Chondrocyte (in vitro differentiated cells): Measurements from ENCODE around the gene PRKAG2. TPM values are rescaled to one million over a fixed set of nuclear protein-coding genes. Genes with fewer than 3 reads are reported as not detected.

Experiments used
- DNase-seq: peaks from one replicate; pipeline ENCODE4 v3.0.0; 2021; ENCODE audit warnings: mixed read lengths, low spot score
- H3K27ac Mint-ChIP-seq: one replicate; pipeline ENCODE4 v1.8.0; 2021; ENCODE audit warnings: mild to moderate bottlenecking, moderate library complexity, mixed read lengths; ENCODE audit not compliant: unreplicated experiment
- H3K27me3 Mint-ChIP-seq: 2 replicates; pipeline ENCODE4 v1.8.0; 2021; ENCODE audit warnings: low read depth, mixed read lengths
- H3K36me3 Mint-ChIP-seq: 2 replicates; pipeline ENCODE4 v1.8.0; 2021; ENCODE audit warnings: low read depth, mixed read lengths
- H3K4me1 Mint-ChIP-seq: 2 replicates; pipeline ENCODE4 v1.8.0; 2021; ENCODE audit warnings: low read depth, mild to moderate bottlenecking, mixed read lengths
- H3K4me3 Mint-ChIP-seq: one replicate; pipeline ENCODE4 v1.8.0; 2021; ENCODE audit warnings: mild to moderate bottlenecking, moderate library complexity, mixed read lengths; ENCODE audit not compliant: unreplicated experiment
- H3K9me3 Mint-ChIP-seq: 2 replicates; pipeline ENCODE4 v1.8.0; 2021; ENCODE audit warnings: low read depth, mixed read lengths
- total RNA-seq: library from RNA; stranded (reverse); gene quantifications from 3 replicates; pipeline ENCODE4 v1.2.1, GENCODE V29; 2021
- TF ChIP-seq, protein P1 (sequence below): fragments of 200-600 bp; sonication (generic); IDR thresholded peaks from 2 replicates; pipeline ENCODE4 v1.5.0; 2021; ENCODE audit warnings: antibody characterized with exemption, mild to moderate bottlenecking, moderate library complexity

Gene PRKAG2
- total RNA-seq, 1 donor from 2014 or later = 35.4 TPM

DNA sequence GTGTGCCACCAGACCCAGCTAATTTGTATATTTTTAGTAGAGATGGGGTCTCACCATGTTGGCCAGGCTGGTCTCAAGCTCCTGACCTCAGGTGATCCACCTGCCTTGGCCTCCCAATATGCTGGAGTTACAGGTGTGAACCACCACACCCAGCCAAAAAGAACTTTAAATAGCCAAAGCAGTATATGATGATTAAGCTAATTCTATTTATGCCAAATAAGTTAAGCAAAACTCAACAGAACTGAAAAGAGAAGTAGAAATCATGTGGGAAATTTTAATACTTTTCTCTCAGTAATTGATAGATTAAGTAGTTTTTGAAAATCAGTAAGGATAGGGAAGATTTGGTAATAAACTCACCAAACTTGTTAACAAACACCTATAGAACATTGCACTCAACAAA lies 332.7 kb downstream of the PRKAG2 start:
- no peak overlapping the region for H3K27ac Mint-ChIP-seq
- H3K36me3 Mint-ChIP-seq = peaks cover 2% of the 10 kb centered on the region
- TF ChIP-seq, protein P1, sequence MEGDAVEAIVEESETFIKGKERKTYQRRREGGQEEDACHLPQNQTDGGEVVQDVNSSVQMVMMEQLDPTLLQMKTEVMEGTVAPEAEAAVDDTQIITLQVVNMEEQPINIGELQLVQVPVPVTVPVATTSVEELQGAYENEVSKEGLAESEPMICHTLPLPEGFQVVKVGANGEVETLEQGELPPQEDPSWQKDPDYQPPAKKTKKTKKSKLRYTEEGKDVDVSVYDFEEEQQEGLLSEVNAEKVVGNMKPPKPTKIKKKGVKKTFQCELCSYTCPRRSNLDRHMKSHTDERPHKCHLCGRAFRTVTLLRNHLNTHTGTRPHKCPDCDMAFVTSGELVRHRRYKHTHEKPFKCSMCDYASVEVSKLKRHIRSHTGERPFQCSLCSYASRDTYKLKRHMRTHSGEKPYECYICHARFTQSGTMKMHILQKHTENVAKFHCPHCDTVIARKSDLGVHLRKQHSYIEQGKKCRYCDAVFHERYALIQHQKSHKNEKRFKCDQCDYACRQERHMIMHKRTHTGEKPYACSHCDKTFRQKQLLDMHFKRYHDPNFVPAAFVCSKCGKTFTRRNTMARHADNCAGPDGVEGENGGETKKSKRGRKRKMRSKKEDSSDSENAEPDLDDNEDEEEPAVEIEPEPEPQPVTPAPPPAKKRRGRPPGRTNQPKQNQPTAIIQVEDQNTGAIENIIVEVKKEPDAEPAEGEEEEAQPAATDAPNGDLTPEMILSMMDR = no peak
- peaks cover 3% of the 10 kb centered on the region for H3K27me3 Mint-ChIP-seq
- H3K9me3 Mint-ChIP-seq = no peaks in the 10 kb centered on the region
- DNase-seq = no peak
- no peak overlapping the region for H3K4me3 Mint-ChIP-seq
- peaks cover 8% of the 10 kb centered on the region for H3K4me1 Mint-ChIP-seq

DNA sequence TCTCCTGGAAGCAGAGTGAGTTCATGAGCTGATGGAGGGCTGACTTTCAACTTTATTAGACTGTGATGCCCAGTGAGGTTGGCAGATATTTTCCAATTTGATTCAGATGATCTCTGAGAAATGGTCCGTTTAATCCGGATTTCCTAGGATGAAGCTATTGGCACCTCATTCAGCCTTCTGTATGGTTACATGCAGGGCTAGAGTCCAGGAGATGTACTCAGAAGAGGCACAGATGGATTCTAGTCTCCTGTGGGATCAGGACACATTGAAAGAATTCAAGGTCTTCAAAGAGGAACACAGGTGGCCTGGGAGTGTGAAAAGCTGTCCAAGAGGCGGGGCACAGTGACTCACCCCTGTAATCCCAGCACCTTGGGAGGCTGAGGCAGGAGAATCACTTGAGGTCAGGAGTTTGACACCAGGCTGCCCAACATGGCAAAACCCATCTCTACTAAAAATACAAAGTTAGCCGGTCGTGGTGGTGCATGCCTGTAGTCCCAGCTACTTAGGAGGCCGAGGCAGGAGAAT lies 334.2 kb downstream of the PRKAG2 start:
- Mint-ChIP-seq H3K4me3 (no peak overlapping the region), H3K27ac (no peak overlapping the region), H3K27me3 (peaks cover 3% of the 10 kb centered on the region), H3K36me3 (peaks cover 2% of the 10 kb centered on the region), H3K9me3 (no peaks in the 10 kb centered on the region), H3K4me1 (peaks cover 23% of the 10 kb centered on the region)
- DNase-seq = no peak
- TF ChIP-seq, protein P1 = no peak

DNA sequence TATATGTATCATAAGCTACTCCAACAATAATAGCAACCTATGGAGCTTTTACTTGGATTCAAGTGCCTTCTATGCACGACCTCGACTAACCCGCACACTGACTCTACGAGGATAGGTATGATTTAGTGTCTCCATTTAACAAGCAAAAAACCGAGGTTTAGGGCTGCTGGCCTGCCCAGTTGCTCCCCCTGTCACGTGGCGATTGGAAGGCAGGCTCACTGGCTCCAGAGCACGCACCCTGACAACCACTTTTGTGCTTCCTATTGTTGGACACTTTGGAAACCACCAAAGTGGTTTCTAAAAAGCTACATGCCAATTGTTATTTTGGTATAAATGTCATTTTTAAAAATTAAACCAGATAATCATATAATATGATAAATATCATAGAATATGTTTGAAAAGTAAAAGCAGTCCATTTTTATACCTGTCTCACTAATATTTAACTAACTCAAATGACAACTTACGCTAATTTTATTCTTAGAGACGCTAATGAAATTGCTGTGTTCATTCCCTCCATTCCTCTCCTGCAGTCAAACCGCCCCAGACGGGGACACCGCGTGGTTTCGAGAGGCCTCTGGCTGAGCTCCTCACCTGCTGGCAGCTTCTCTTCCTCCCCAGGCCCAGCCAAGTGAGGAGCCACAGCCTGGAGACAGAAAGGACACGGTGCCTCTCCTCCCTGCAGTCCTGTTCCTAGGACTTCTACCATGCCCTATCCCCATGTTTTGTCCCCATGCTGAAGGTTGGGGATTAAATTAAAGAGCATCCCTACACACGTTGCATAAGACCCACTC lies 335.0 kb downstream of the PRKAG2 start:
- Mint-ChIP-seq H3K9me3 (no peaks in the 10 kb centered on the region), H3K27ac (no peak overlapping the region), H3K4me3 (no peak overlapping the region), H3K36me3 (peaks cover 2% of the 10 kb centered on the region), H3K4me1 (peaks cover 20% of the 10 kb centered on the region), H3K27me3 (peaks cover 3% of the 10 kb centered on the region)
- TF ChIP-seq, protein P1 = no peak
- no peak for DNase-seq

DNA sequence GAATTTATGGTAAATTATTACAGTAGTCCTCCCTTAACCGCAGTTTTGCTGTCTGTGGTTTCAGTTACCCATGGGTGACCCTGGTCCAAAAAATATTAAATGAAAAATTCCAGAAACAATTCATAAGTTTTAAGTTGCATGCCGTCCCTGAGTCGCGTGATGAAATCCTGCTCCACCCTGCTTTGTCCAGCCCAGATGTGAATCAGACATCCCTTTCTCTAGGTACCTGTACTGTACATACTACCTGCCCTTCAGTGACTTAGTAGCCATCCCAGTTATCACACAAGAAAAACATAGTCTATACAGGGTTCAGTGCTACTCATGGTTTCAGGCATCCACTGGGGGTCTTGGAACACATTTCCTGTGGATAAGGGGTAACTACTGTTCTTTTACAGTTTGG lies 336.8 kb downstream of the PRKAG2 start:
- Mint-ChIP-seq H3K27me3 (peaks cover 3% of the 10 kb centered on the region), H3K36me3 (peaks cover 2% of the 10 kb centered on the region), H3K9me3 (peaks cover 3% of the 10 kb centered on the region), H3K4me1 (peaks cover 20% of the 10 kb centered on the region), H3K27ac (no peak overlapping the region), H3K4me3 (no peak overlapping the region)
- TF ChIP-seq, protein P1 = no peak
- DNase-seq = no peak

DNA sequence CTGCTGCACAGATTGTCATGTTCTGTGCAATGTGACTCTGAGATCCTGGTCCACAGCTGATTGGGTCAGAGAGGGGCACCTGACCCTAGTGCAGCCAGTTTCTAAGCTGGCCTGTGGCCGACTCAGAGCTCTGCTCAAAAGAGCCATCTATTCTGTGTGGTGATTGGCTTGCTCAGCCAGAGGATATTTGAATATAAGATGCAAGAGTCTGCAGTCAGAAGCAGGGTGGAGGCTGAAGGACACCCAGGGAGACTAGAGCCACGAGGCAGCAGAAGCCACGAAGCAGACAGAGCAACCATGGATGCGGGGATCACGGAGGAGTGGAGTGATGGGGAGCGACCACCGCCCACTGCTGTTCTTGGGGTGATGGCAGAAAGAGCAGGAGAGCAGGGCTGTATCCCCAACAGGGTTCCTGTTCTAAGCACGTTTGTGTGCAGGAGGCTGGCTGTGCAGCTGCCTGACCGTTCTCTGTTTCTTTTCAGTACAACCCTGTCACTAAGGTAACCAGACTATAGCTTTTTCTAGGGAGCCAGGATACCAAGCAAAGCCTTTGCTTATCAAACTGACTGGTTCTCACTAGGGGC lies 337.7 kb downstream of the PRKAG2 start:
- H3K36me3 Mint-ChIP-seq = no peaks in the 10 kb centered on the region
- H3K4me1 Mint-ChIP-seq = peaks cover 20% of the 10 kb centered on the region
- H3K9me3 Mint-ChIP-seq = peaks cover 3% of the 10 kb centered on the region
- TF ChIP-seq, protein P1 = no peak
- H3K27me3 Mint-ChIP-seq = peaks cover 3% of the 10 kb centered on the region
- no peak for DNase-seq
- no peak overlapping the region for H3K4me3 Mint-ChIP-seq
- no peak overlapping the region for H3K27ac Mint-ChIP-seq
